Type B pancreatic cell (in vitro differentiated cells): Measurements from ENCODE around the gene RNF2. TPM values are rescaled to one million over a fixed set of nuclear protein-coding genes. Genes with fewer than 3 reads are reported as not detected.

Experiments used
- DNase-seq: peaks from one replicate; pipeline ENCODE4 v3.0.0; 2021; ENCODE audit warnings: mixed read lengths; ENCODE audit not compliant: unreplicated experiment; ENCODE audit errors: extremely low spot score
- H3K27ac Mint-ChIP-seq: 2 replicates; pipeline ENCODE4 v1.8.0; 2021; ENCODE audit warnings: mild to moderate bottlenecking, mixed read lengths
- H3K27me3 Mint-ChIP-seq: 2 replicates; pipeline ENCODE4 v1.8.0; 2021; ENCODE audit warnings: mixed read lengths
- H3K36me3 Mint-ChIP-seq: 2 replicates; pipeline ENCODE4 v1.8.0; 2021; ENCODE audit warnings: mixed read lengths
- H3K4me1 Mint-ChIP-seq: one replicate; pipeline ENCODE4 v1.8.0; 2021; ENCODE audit warnings: mixed read lengths; ENCODE audit not compliant: unreplicated experiment
- H3K4me3 Mint-ChIP-seq: 2 replicates; pipeline ENCODE4 v1.8.0; 2021; ENCODE audit warnings: mild to moderate bottlenecking, mixed read lengths
- H3K9me3 Mint-ChIP-seq: 2 replicates; pipeline ENCODE4 v1.8.0; 2021; ENCODE audit warnings: mixed read lengths
- total RNA-seq: library from RNA; stranded (reverse); gene quantifications from 2 replicates; pipeline ENCODE4 v1.2.1, GENCODE V29; 2021; ENCODE audit warnings: low replicate concordance
- TF ChIP-seq, protein P1 (sequence below): fragments of 200-600 bp; sonication (generic); conservative IDR thresholded peaks from 2 replicates; pipeline ENCODE4 v1.5.0; 2021; ENCODE audit warnings: antibody characterized with exemption, mild to moderate bottlenecking

RNF2 gene
- total RNA-seq, 1 donor from 2014 or later = 31.0 TPM

- Mint-ChIP-seq H3K27ac (no peak overlapping the region), H3K27me3 (no peaks in the 10 kb centered on the region), H3K36me3 (peaks cover 11% of the 10 kb centered on the region), H3K9me3 (no peaks in the 10 kb centered on the region), H3K4me1 (no peaks in the 10 kb centered on the region), H3K4me3 (no peak overlapping the region)
- DNase-seq = no peak
- TF ChIP-seq, protein P1, sequence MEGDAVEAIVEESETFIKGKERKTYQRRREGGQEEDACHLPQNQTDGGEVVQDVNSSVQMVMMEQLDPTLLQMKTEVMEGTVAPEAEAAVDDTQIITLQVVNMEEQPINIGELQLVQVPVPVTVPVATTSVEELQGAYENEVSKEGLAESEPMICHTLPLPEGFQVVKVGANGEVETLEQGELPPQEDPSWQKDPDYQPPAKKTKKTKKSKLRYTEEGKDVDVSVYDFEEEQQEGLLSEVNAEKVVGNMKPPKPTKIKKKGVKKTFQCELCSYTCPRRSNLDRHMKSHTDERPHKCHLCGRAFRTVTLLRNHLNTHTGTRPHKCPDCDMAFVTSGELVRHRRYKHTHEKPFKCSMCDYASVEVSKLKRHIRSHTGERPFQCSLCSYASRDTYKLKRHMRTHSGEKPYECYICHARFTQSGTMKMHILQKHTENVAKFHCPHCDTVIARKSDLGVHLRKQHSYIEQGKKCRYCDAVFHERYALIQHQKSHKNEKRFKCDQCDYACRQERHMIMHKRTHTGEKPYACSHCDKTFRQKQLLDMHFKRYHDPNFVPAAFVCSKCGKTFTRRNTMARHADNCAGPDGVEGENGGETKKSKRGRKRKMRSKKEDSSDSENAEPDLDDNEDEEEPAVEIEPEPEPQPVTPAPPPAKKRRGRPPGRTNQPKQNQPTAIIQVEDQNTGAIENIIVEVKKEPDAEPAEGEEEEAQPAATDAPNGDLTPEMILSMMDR = no peak
These were observed 67.0 kb downstream of the RNF2 start for GRCh38 chr1:185112356-185112755.

GRCh38 chr1:185129708-185130107 is 84.3 kb downstream of the RNF2 start:
- TF ChIP-seq, protein P1 = no peak
- Mint-ChIP-seq H3K36me3 (peaks cover 44% of the 10 kb centered on the region), H3K27ac (no peak overlapping the region), H3K9me3 (peaks cover 5% of the 10 kb centered on the region), H3K4me1 (no peaks in the 10 kb centered on the region), H3K4me3 (no peak overlapping the region), H3K27me3 (no peaks in the 10 kb centered on the region)
- no peak for DNase-seq

GRCh38 chr1:185132534-185132933 is 87.2 kb downstream of the RNF2 start:
- Mint-ChIP-seq H3K4me3 (no peak overlapping the region), H3K27ac (no peak overlapping the region), H3K27me3 (no peaks in the 10 kb centered on the region), H3K9me3 (peaks cover 5% of the 10 kb centered on the region), H3K4me1 (no peaks in the 10 kb centered on the region), H3K36me3 (peaks cover 51% of the 10 kb centered on the region)
- no peak for DNase-seq
- TF ChIP-seq, protein P1 = no peak

GRCh38 chr1:185137896-185138545 is 92.7 kb downstream of the RNF2 start:
- no peaks in the 10 kb centered on the region for H3K4me1 Mint-ChIP-seq
- H3K9me3 Mint-ChIP-seq = no peaks in the 10 kb centered on the region
- no peaks in the 10 kb centered on the region for H3K27me3 Mint-ChIP-seq
- no peak overlapping the region for H3K27ac Mint-ChIP-seq
- TF ChIP-seq, protein P1 = no peak
- no peak for DNase-seq
- H3K36me3 Mint-ChIP-seq = peaks cover 18% of the 10 kb centered on the region
- H3K4me3 Mint-ChIP-seq = no peak overlapping the region

- H3K27ac Mint-ChIP-seq = no peak overlapping the region
- DNase-seq = no peak
- H3K4me1 Mint-ChIP-seq = no peaks in the 10 kb centered on the region
These were observed 93.9 kb downstream of the RNF2 start for GRCh38 chr1:185139246-185139645.

More at GRCh38 chr1:185139246-185139645, 93.9 kb downstream of the RNF2 start:
- no peaks in the 10 kb centered on the region for H3K27me3 Mint-ChIP-seq
- TF ChIP-seq, protein P1 = no peak
- no peaks in the 10 kb centered on the region for H3K9me3 Mint-ChIP-seq
- peaks cover 8% of the 10 kb centered on the region for H3K36me3 Mint-ChIP-seq
- no peak overlapping the region for H3K4me3 Mint-ChIP-seq
